HCT116 (cell line): ENCODE measurements around the gene PER2. TPM values are rescaled to one million over a fixed set of nuclear protein-coding genes. Genes with fewer than 3 reads are reported as not detected.

Experiments used
- ATAC-seq: fragments of 200-7000 bp; cut with Tn5 transposase; 2 replicates; pipeline ENCODE4 v1.9.1; 2020; ENCODE audit warnings: mild to moderate bottlenecking, moderate library complexity
- BruUV-seq: library from RNA; stranded (reverse); fragments of 400-500 nt; replicated peaks from 2 replicates; lab custom pipeline; 2021; lab: Mats Ljungman, UMichigan
- CTCF ChIA-PET: fragments of 300-600 bp; sonication (Branson Sonifier 250); formaldehyde crosslinking; loops from one replicate; lab custom pipeline; 2021; ENCODE audit warnings: antibody characterized with exemption; lab: Charles Lee
- POLR2A ChIA-PET: fragments of 300-600, 350-600 bp; sonication (Branson Sonifier 250); formaldehyde crosslinking; loops from one replicate; lab custom pipeline; 2021; ENCODE audit warnings: antibody characterized with exemption; lab: Charles Lee
- RAD21 ChIA-PET, 2 experiments: fragments of 300-600 bp; sonication (Branson Sonifier 250); formaldehyde crosslinking; loops; one replicate each; lab custom pipeline; 2023; ENCODE audit warnings: low total read pairs in 2 of 2; ENCODE audit not compliant: uncharacterized antibody in 2 of 2, unreplicated experiment in 2 of 2, low non-redundant PET in 1 of 2; lab: Charles Lee
- DNase-seq: peaks from one replicate; pipeline ENCODE4 v3.0.0-alpha.2; 2010; ENCODE audit warnings: low read depth, low spot score
- H2AFZ ChIP-seq: fragments of 200-600 bp; shearing (Covaris generic), sonication (generic); 2 replicates; pipeline ENCODE4 v1.6.1; 2017; ENCODE audit warnings: low read depth, mixed run types, mixed read lengths, antibody characterized with exemption, low read length; ENCODE audit not compliant: poor library complexity, severe bottlenecking
- H3K27ac ChIP-seq: 2 replicates; pipeline ENCODE4 v1.5.1; 2012; ENCODE audit warnings: low read depth, low read length
- H3K27me3 ChIP-seq: fragments of 200-600 bp; sonication (generic); 2 replicates; pipeline ENCODE4 v1.6.1; 2016; ENCODE audit warnings: mixed run types, low read length, mixed read lengths; ENCODE audit not compliant: insufficient read depth
- H3K36me3 ChIP-seq, 2 experiments: fragments of 200-500 bp in 1 of 2; fragments of 200-600 bp in 1 of 2; sonication (Bioruptor generic) in 1 of 2; sonication (generic) in 1 of 2; 2 replicates each; pipeline versions ENCODE4 v1.5.1 to v1.6.1; 2014 to 2016; ENCODE audit warnings: low read length in 2 of 2, inconsistent platforms in 1 of 2, mixed read lengths in 1 of 2, mixed run types in 1 of 2; ENCODE audit not compliant: insufficient read depth in 2 of 2, control insufficient read depth in 1 of 2
- H3K4me1 ChIP-seq, 2 experiments: fragments of 200-600 bp in 1 of 2; sonication (generic) in 1 of 2; 2 replicates each; pipeline versions ENCODE4 v1.5.1 to v1.6.1; 2012 to 2017; ENCODE audit warnings: low read length in 2 of 2, inconsistent platforms in 1 of 2, mild to moderate bottlenecking in 1 of 2, mixed read lengths in 1 of 2, mixed run types in 1 of 2, moderate library complexity in 1 of 2; ENCODE audit not compliant: insufficient read depth in 2 of 2, control insufficient read depth in 1 of 2
- H3K4me2 ChIP-seq: fragments of 200-600 bp; sonication (generic); 2 replicates; pipeline ENCODE4 v1.6.1; 2017; ENCODE audit warnings: mixed run types, low read length, mixed read lengths
- H3K4me3 ChIP-seq, 2 experiments: fragments of 200-600 bp in 1 of 2; sonication (generic) in 1 of 2; replicated peaks in 1 of 2; 2 replicates each; pipeline ENCODE4 v1.5.1; 2011 to 2016; ENCODE audit warnings: low read length in 2 of 2, control low read depth in 1 of 2, low read depth in 1 of 2, mild to moderate bottlenecking in 1 of 2, mixed read lengths in 1 of 2, mixed run types in 1 of 2
- H3K79me2 ChIP-seq: fragments of 200-600 bp; sonication (generic); 2 replicates; pipeline ENCODE4 v1.6.1; 2017; ENCODE audit warnings: mild to moderate bottlenecking, mixed run types, low read length, moderate library complexity, mixed read lengths; ENCODE audit not compliant: insufficient read depth
- H3K9ac ChIP-seq: fragments of 200-600 bp; sonication (generic); 2 replicates; pipeline ENCODE4 v1.6.1; 2016; ENCODE audit warnings: low read length, mixed read lengths
- H3K9me2 ChIP-seq: fragments of 200-600 bp; sonication (generic), shearing (Covaris generic); 2 replicates; pipeline ENCODE4 v1.6.1; 2017; ENCODE audit warnings: mixed run types, mild to moderate bottlenecking, moderate library complexity; ENCODE audit not compliant: insufficient read depth
- H3K9me3 ChIP-seq, 2 experiments: fragments of 200-500 bp in 1 of 2; fragments of 200-600 bp in 1 of 2; sonication (Bioruptor generic) in 1 of 2; sonication (generic) in 1 of 2; 2 replicates each; pipeline ENCODE4 v1.6.1; 2014 to 2017; ENCODE audit warnings: low read length in 2 of 2, mixed read lengths in 2 of 2, inconsistent platforms in 1 of 2, low read depth in 1 of 2, mild to moderate bottlenecking in 1 of 2, mixed run types in 1 of 2, moderate library complexity in 1 of 2; ENCODE audit not compliant: control insufficient read depth in 1 of 2, insufficient read depth in 1 of 2
- H4K20me1 ChIP-seq: fragments of 200-600 bp; sonication (generic), shearing (Covaris generic); 2 replicates; pipeline ENCODE4 v1.6.1; 2017; ENCODE audit warnings: mixed run types, mild to moderate bottlenecking, moderate library complexity; ENCODE audit not compliant: insufficient read depth
- CEBPB ChIP-seq: IDR thresholded peaks from 2 replicates; pipeline ENCODE4 v1.6.1; 2012; ENCODE audit warnings: low read depth
- EZH2 ChIP-seq: fragments of 200-600 bp; sonication (generic); IDR thresholded peaks from 2 replicates; pipeline ENCODE4 v1.6.1; 2017; ENCODE audit warnings: antibody characterized with exemption, mixed run types
- EZH2phosphoT487 ChIP-seq: fragments of 200-600 bp; IDR thresholded peaks from 2 replicates; pipeline ENCODE4 v1.6.1; 2018; ENCODE audit warnings: antibody characterized with exemption, borderline replicate concordance
- SP1 ChIP-seq: IDR thresholded peaks from 2 replicates; pipeline ENCODE4 v1.6.1; 2012; ENCODE audit warnings: low read depth
- intact Hi-C: fragments of 100-400 bp; cut with micrococcal nuclease; formaldehyde crosslinking; loops from 2 replicates; pipeline ENCODE4 v1.10.0; 2022
- total RNA-seq: library from RNA; stranded (reverse); gene quantifications from one replicate; pipeline ENCODE4 v1.2.1, GENCODE V29; 2021; ENCODE audit not compliant: unreplicated experiment
- TF ChIP-seq, protein P1 (sequence below): IDR thresholded peaks from 2 replicates; pipeline ENCODE4 v1.6.1; 2012
- TF ChIP-seq, protein P2 (sequence below), 3 experiments: fragments of 200-600 bp in 1 of 3; sonication (generic) in 1 of 3; IDR thresholded peaks in 2 of 3; conservative IDR thresholded peaks in 1 of 3; 2 replicates each; pipeline ENCODE4 v1.5.1; 2012 to 2017; ENCODE audit warnings: low read depth in 2 of 3, low read length in 2 of 3, antibody characterized with exemption in 1 of 3, borderline replicate concordance in 1 of 3, control low read depth in 1 of 3, mild to moderate bottlenecking in 1 of 3, mixed read lengths in 1 of 3, mixed run types in 1 of 3, moderate library complexity in 1 of 3; ENCODE audit not compliant: insufficient read depth in 1 of 3

Gene PER2
- total RNA-seq, 1 experiment from 2014 or later: 18.7 TPM

DNA sequence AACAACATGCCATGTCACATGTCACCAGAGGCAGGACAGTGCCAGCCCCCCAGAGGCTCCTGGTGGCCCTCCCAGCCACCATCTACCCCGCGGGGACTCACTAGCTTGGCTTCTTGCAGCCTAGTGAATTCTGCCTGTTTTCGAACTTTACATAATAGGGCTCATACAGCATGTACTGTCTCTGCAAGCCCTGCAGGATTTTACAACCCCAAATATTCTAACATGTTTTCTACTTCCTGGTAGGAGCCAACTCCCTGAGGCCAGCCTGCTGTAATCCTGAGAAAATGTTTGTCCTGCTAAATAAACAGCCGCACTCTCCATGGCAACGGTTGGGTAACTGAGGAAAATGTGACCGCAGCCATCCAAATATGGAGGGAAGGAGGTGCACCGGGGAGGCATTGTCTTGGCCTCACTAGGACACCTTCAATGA, 2.7 kb downstream of the PER2 start:
- Histone ChIP-seq H3K9ac (no peak overlapping the region), H3K9me3 (no peaks in the 10 kb centered on the region), H3K9me2 (no peaks in the 10 kb centered on the region), H2AFZ (no peak overlapping the region), H4K20me1 (0 out of 2 replicates have a peak, but pooled peaks cover 4% of the 10 kb centered on the region), H3K4me3 (no peak overlapping the region), H3K27ac (no peak overlapping the region), H3K4me2 (no peak overlapping the region), H3K79me2 (peaks cover 51% of the 10 kb centered on the region), H3K36me3 (no peaks in the 10 kb centered on the region), H3K4me1 (peaks cover 18 to 37% of the 10 kb centered on the region in 2 experiments), H3K27me3 (no peaks in the 10 kb centered on the region)
- DNase-seq (no peak), ATAC-seq (no peak)
- TF ChIP-seq EZH2phosphoT487 (no peak), CEBPB (no peak), EZH2 (no peak), SP1 (no peak)
- TF ChIP-seq, protein P1, sequence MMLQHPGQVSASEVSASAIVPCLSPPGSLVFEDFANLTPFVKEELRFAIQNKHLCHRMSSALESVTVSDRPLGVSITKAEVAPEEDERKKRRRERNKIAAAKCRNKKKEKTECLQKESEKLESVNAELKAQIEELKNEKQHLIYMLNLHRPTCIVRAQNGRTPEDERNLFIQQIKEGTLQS: no peak
- TF ChIP-seq, protein P2, sequence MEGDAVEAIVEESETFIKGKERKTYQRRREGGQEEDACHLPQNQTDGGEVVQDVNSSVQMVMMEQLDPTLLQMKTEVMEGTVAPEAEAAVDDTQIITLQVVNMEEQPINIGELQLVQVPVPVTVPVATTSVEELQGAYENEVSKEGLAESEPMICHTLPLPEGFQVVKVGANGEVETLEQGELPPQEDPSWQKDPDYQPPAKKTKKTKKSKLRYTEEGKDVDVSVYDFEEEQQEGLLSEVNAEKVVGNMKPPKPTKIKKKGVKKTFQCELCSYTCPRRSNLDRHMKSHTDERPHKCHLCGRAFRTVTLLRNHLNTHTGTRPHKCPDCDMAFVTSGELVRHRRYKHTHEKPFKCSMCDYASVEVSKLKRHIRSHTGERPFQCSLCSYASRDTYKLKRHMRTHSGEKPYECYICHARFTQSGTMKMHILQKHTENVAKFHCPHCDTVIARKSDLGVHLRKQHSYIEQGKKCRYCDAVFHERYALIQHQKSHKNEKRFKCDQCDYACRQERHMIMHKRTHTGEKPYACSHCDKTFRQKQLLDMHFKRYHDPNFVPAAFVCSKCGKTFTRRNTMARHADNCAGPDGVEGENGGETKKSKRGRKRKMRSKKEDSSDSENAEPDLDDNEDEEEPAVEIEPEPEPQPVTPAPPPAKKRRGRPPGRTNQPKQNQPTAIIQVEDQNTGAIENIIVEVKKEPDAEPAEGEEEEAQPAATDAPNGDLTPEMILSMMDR (IDR thresholded peaks at IDR 0.05 in 2 of 3, conservative IDR thresholded peaks at IDR 0.05 in 1 of 3; ENCODE audit: borderline replicate concordance in 1 of 3, insufficient read depth in 1 of 3, low read depth in 2 of 3, low read length in 2 of 3): no peak
- no TSS peak for BruUV-seq
- ChIA-PET POLR2A (no interaction called here), CTCF (no interaction called here), RAD21 (no interaction called here)
- intact Hi-C loops: no loop called here
